Measurements from ENCODE around the gene SPOCK2.

The SPOCK2 gene

DNA sequence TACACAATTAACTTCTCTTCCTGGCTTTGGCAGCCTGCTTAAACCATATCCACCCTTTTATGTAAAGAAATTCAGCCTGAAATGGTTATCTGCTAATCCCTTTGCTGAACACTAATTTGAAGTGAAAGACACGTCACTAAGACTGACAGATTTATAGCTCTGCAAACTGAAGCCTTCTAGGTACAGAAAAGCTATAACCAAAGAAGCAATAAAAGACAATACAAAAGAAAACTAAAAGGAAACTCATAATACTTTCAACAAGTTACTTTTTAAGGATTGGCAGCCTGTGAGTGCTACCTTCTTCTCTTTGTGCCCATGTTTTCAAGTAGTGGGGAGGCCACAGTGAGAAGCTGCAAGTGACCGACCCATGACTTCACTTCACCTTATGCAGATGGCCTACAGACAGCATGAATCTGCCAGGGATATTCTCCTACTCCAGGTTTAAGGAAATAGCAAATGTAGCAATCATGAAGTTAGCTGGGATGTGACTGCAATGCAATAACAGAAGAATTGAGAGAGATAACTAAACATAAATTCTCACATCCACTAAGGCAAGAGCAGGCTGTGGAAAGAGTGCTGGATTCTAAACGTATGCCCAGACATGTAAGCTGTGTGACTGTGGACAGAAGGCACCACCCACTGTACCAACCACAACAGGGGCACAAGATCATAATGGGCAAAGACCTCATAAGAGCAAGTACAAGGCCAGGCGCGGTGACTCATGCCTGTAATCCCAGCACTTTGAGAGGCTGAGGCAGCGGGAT is 10.7 kb upstream of the SPOCK2 start (continued):
- TF ChIP-seq MZF1 (tag by site-specific recombination; IDR thresholded peaks at IDR 0.05; ENCODE audit: borderline replicate concordance) (peak; percentile 32; the same call in 1 of the 2 replicates), ZNF138 (tag by site-specific recombination; IDR thresholded peaks at IDR 0.05; ENCODE audit: borderline replicate concordance) (no peak), ZNF350 (tag by site-specific recombination; IDR thresholded peaks at IDR 0.05) (no peak), GFI1B (tag by site-specific recombination; IDR thresholded peaks at IDR 0.05) (peak; percentile 62; the same call in 1 of the 2 replicates), OVOL3 (tag by site-specific recombination; IDR thresholded peaks at IDR 0.05) (peak; percentile 95), ZBTB17 (tag by site-specific recombination; IDR thresholded peaks at IDR 0.05) (peak; percentile 78), ZBTB7A (tag by site-specific recombination; IDR thresholded peaks at IDR 0.05; ENCODE audit: low read depth) (no peak), KLF9 (tag by site-specific recombination; IDR thresholded peaks at IDR 0.05; ENCODE audit: low read depth) (no peak; the same call in 1 of the 2 replicates), ZFP37 (tag by site-specific recombination; IDR thresholded peaks at IDR 0.05) (no peak), OSR2 (tag by site-specific recombination; IDR thresholded peaks at IDR 0.05) (peak; percentile 98), ZNF624 (tag by site-specific recombination; IDR thresholded peaks at IDR 0.05) (no peak), ZNF324 (tag by site-specific recombination; IDR thresholded peaks at IDR 0.05) (no peak), ZNF585B (tag by site-specific recombination; IDR thresholded peaks at IDR 0.05) (no peak), ZNF394 (tag by site-specific recombination; IDR thresholded peaks at IDR 0.05; ENCODE audit: borderline replicate concordance) (peak; percentile 64; the same call in 1 of the 2 replicates)
- TF ChIP-seq, protein P1, sequence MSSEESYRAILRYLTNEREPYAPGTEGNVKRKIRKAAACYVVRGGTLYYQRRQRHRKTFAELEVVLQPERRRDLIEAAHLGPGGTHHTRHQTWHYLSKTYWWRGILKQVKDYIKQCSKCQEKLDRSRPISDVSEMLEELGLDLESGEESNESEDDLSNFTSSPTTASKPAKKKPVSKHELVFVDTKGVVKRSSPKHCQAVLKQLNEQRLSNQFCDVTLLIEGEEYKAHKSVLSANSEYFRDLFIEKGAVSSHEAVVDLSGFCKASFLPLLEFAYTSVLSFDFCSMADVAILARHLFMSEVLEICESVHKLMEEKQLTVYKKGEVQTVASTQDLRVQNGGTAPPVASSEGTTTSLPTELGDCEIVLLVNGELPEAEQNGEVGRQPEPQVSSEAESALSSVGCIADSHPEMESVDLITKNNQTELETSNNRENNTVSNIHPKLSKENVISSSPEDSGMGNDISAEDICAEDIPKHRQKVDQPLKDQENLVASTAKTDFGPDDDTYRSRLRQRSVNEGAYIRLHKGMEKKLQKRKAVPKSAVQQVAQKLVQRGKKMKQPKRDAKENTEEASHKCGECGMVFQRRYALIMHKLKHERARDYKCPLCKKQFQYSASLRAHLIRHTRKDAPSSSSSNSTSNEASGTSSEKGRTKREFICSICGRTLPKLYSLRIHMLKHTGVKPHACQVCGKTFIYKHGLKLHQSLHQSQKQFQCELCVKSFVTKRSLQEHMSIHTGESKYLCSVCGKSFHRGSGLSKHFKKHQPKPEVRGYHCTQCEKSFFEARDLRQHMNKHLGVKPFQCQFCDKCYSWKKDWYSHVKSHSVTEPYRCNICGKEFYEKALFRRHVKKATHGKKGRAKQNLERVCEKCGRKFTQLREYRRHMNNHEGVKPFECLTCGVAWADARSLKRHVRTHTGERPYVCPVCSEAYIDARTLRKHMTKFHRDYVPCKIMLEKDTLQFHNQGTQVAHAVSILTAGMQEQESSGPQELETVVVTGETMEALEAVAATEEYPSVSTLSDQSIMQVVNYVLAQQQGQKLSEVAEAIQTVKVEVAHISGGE (tag by site-specific recombination; conservative IDR thresholded peaks at IDR 0.05; ENCODE audit: low read depth), result no peak
- TF ChIP-seq, protein P2, sequence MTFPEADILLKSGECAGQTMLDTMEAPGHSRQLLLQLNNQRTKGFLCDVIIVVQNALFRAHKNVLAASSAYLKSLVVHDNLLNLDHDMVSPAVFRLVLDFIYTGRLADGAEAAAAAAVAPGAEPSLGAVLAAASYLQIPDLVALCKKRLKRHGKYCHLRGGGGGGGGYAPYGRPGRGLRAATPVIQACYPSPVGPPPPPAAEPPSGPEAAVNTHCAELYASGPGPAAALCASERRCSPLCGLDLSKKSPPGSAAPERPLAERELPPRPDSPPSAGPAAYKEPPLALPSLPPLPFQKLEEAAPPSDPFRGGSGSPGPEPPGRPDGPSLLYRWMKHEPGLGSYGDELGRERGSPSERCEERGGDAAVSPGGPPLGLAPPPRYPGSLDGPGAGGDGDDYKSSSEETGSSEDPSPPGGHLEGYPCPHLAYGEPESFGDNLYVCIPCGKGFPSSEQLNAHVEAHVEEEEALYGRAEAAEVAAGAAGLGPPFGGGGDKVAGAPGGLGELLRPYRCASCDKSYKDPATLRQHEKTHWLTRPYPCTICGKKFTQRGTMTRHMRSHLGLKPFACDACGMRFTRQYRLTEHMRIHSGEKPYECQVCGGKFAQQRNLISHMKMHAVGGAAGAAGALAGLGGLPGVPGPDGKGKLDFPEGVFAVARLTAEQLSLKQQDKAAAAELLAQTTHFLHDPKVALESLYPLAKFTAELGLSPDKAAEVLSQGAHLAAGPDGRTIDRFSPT (tag by site-specific recombination; IDR thresholded peaks at IDR 0.05), result peak; percentile 59; the same call in 1 of the 2 replicates
- TF ChIP-seq, protein P3, sequence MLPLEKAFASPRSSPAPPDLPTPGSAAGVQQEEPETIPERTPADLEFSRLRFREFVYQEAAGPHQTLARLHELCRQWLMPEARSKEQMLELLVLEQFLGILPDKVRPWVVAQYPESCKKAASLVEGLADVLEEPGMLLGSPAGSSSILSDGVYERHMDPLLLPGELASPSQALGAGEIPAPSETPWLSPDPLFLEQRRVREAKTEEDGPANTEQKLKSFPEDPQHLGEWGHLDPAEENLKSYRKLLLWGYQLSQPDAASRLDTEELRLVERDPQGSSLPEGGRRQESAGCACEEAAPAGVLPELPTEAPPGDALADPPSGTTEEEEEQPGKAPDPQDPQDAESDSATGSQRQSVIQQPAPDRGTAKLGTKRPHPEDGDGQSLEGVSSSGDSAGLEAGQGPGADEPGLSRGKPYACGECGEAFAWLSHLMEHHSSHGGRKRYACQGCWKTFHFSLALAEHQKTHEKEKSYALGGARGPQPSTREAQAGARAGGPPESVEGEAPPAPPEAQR (tag by site-specific recombination; IDR thresholded peaks at IDR 0.05), result no peak
- TF ChIP-seq, protein P4, sequence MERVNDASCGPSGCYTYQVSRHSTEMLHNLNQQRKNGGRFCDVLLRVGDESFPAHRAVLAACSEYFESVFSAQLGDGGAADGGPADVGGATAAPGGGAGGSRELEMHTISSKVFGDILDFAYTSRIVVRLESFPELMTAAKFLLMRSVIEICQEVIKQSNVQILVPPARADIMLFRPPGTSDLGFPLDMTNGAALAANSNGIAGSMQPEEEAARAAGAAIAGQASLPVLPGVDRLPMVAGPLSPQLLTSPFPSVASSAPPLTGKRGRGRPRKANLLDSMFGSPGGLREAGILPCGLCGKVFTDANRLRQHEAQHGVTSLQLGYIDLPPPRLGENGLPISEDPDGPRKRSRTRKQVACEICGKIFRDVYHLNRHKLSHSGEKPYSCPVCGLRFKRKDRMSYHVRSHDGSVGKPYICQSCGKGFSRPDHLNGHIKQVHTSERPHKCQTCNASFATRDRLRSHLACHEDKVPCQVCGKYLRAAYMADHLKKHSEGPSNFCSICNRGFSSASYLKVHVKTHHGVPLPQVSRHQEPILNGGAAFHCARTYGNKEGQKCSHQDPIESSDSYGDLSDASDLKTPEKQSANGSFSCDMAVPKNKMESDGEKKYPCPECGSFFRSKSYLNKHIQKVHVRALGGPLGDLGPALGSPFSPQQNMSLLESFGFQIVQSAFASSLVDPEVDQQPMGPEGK (tag by site-specific recombination; IDR thresholded peaks at IDR 0.05), result peak; percentile 36
- TF ChIP-seq, protein P5, sequence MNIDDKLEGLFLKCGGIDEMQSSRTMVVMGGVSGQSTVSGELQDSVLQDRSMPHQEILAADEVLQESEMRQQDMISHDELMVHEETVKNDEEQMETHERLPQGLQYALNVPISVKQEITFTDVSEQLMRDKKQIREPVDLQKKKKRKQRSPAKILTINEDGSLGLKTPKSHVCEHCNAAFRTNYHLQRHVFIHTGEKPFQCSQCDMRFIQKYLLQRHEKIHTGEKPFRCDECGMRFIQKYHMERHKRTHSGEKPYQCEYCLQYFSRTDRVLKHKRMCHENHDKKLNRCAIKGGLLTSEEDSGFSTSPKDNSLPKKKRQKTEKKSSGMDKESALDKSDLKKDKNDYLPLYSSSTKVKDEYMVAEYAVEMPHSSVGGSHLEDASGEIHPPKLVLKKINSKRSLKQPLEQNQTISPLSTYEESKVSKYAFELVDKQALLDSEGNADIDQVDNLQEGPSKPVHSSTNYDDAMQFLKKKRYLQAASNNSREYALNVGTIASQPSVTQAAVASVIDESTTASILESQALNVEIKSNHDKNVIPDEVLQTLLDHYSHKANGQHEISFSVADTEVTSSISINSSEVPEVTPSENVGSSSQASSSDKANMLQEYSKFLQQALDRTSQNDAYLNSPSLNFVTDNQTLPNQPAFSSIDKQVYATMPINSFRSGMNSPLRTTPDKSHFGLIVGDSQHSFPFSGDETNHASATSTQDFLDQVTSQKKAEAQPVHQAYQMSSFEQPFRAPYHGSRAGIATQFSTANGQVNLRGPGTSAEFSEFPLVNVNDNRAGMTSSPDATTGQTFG (tag by site-specific recombination; IDR thresholded peaks at IDR 0.05; ENCODE audit: borderline replicate concordance), result no peak
- TF ChIP-seq, protein P6, sequence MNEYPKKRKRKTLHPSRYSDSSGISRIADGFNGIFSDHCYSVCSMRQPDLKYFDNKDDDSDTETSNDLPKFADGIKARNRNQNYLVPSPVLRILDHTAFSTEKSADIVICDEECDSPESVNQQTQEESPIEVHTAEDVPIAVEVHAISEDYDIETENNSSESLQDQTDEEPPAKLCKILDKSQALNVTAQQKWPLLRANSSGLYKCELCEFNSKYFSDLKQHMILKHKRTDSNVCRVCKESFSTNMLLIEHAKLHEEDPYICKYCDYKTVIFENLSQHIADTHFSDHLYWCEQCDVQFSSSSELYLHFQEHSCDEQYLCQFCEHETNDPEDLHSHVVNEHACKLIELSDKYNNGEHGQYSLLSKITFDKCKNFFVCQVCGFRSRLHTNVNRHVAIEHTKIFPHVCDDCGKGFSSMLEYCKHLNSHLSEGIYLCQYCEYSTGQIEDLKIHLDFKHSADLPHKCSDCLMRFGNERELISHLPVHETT (tag by site-specific recombination; IDR thresholded peaks at IDR 0.05), result peak; percentile 93
- TF ChIP-seq, protein P7, sequence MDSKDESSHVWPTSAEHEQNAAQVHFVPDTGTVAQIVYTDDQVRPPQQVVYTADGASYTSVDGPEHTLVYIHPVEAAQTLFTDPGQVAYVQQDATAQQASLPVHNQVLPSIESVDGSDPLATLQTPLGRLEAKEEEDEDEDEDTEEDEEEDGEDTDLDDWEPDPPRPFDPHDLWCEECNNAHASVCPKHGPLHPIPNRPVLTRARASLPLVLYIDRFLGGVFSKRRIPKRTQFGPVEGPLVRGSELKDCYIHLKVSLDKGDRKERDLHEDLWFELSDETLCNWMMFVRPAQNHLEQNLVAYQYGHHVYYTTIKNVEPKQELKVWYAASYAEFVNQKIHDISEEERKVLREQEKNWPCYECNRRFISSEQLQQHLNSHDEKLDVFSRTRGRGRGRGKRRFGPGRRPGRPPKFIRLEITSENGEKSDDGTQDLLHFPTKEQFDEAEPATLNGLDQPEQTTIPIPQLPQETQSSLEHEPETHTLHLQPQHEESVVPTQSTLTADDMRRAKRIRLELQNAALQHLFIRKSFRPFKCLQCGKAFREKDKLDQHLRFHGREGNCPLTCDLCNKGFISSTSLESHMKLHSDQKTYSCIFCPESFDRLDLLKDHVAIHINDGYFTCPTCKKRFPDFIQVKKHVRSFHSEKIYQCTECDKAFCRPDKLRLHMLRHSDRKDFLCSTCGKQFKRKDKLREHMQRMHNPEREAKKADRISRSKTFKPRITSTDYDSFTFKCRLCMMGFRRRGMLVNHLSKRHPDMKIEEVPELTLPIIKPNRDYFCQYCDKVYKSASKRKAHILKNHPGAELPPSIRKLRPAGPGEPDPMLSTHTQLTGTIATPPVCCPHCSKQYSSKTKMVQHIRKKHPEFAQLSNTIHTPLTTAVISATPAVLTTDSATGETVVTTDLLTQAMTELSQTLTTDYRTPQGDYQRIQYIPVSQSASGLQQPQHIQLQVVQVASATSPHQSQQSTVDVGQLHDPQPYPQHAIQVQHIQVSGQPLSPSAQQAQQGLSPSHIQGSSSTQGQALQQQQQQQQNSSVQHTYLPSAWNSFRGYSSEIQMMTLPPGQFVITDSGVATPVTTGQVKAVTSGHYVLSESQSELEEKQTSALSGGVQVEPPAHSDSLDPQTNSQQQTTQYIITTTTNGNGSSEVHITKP (tag by site-specific recombination; IDR thresholded peaks at IDR 0.05), result peak; percentile 33
